Small intestine (tissue), 7 donors: Measurements from ENCODE around the gene FGF16. TPM values are rescaled to one million over a fixed set of nuclear protein-coding genes. Genes with fewer than 3 reads are reported as not detected.
"Not testable (repeated sequence)": the region's sequence is repeated elsewhere in the genome, so short reads cannot be mapped to it uniquely, and the experiment has no call there.

ENCODE experiments used
- DNase-seq, 2 donors: peaks; one replicate each; pipeline versions ENCODE4 v3.0.0 to v3.0.0-alpha.2; 2013
- FAIRE-seq: peaks from 2 replicates; lab custom pipeline; 2012; peaks lifted over from hg19 to GRCh38; lab: Jason Lieb, UNC
- H3K27ac ChIP-seq, 3 donors: one replicate each; pipeline ENCODE4 v1.5.1; 2013; ENCODE audit warnings: low read length in 2 of 3, mild to moderate bottlenecking in 2 of 3, control low read depth in 1 of 3, inconsistent platforms in 1 of 3, low read depth in 1 of 3, moderate library complexity in 1 of 3
- H3K27me3 ChIP-seq, 3 donors: one replicate each; pipeline ENCODE4 v1.6.1; 2013; ENCODE audit warnings: low read length in 3 of 3, inconsistent platforms in 1 of 3; ENCODE audit not compliant: control insufficient read depth in 3 of 3, insufficient read depth in 3 of 3
- H3K36me3 ChIP-seq, 3 donors: one replicate each; pipeline ENCODE4 v1.6.1; 2013; ENCODE audit warnings: low read length in 3 of 3, inconsistent platforms in 1 of 3, low read depth in 1 of 3, mild to moderate bottlenecking in 1 of 3, moderate library complexity in 1 of 3; ENCODE audit not compliant: control insufficient read depth in 3 of 3, insufficient read depth in 2 of 3
- H3K4me1 ChIP-seq, 3 donors: one replicate each; pipeline ENCODE4 v1.6.1; 2013; ENCODE audit warnings: low read length in 2 of 3, inconsistent platforms in 1 of 3, low read depth in 1 of 3, mild to moderate bottlenecking in 1 of 3, moderate library complexity in 1 of 3; ENCODE audit not compliant: control insufficient read depth in 3 of 3, insufficient read depth in 2 of 3
- H3K4me3 ChIP-seq, 3 donors: one replicate each; pipeline ENCODE4 v1.5.1; 2013; ENCODE audit warnings: low read length in 3 of 3, control low read depth in 1 of 3, inconsistent platforms in 1 of 3, low read depth in 1 of 3, mild to moderate bottlenecking in 1 of 3, moderate library complexity in 1 of 3
- H3K9me3 ChIP-seq, 2 donors: one replicate each; pipeline ENCODE4 v1.6.1; 2013; ENCODE audit warnings: low read depth in 1 of 2, low read length in 1 of 2; ENCODE audit not compliant: control insufficient read depth in 2 of 2, insufficient read depth in 1 of 2
- WGBS, 3 donors: extraction: QIAGEN DNeasy Blood & Tissue Kit; methylation state at CpG; one replicate each; pipeline ENCODE4 v1.1.7; 2013; 5-methylcytosine and 5-hydroxymethylcytosine counted together
- polyA plus RNA-seq, 4 donors: library from polyadenylated mRNA; stranded (reverse) in 3 of 4; unstranded in 1 of 4; fragments of 200-250 nt in 3 of 4; fragments of 120-200 nt in 1 of 4; gene quantifications; one replicate each; pipeline versions ENCODE4 v1.2.1 to v1.2.3, GENCODE V29; 2013
- donor health status: healthy with polysubstance abuse.
- donor health status: control.
- donor health status: control.
- donor health status: Bipolar disorder and iron deficiency.
- donor health status: healthy.

FGF16 gene
- polyA plus RNA-seq, 4 donors, result 0.06 TPM; not detected in 3

GRCh38 chrX:77450996-77451395, 3.8 kb downstream of the FGF16 start:
- DNase-seq (no peak), FAIRE-seq (no peak)
- Histone ChIP-seq H3K27me3 (peaks cover 0 to 12% (median 2%) of the 10 kb centered on the region in 3 donors), H3K9me3 (no peaks in the 10 kb centered on the region), H3K36me3 (no peaks in the 10 kb centered on the region), H3K27ac (no peak overlapping the region), H3K4me1 (no peaks in the 10 kb centered on the region), H3K4me3 (no peak overlapping the region)
- 33 to 89% (median 70%) methylated on average over 1 of the region's 1 CpG for WGBS, 3 donors

GRCh38 chrX:77453190-77453589, 6.0 kb downstream of the FGF16 start:
- no peak overlapping the region for H3K27ac ChIP-seq
- 75 to 90% (median 79%) methylated on average over 2 of the region's 2 CpGs for WGBS, 3 donors
- H3K9me3 ChIP-seq, result no peaks in the 10 kb centered on the region
- FAIRE-seq, result no peak
- H3K27me3 ChIP-seq, result no peaks in the 10 kb centered on the region
- no peak for DNase-seq
- no peak overlapping the region for H3K4me3 ChIP-seq
- H3K36me3 ChIP-seq, result no peaks in the 10 kb centered on the region
- H3K4me1 ChIP-seq, result no peaks in the 10 kb centered on the region

GRCh38 chrX:77455437-77455836, 8.2 kb downstream of the FGF16 start:
- H3K27ac ChIP-seq, result no peak overlapping the region
- no peaks in the 10 kb centered on the region for H3K4me1 ChIP-seq
- no peak for FAIRE-seq
- H3K9me3 ChIP-seq, result no peaks in the 10 kb centered on the region
- 77 to 86% (median 85%) methylated on average over 2 of the region's 2 CpGs for WGBS, 3 donors
- no peak for DNase-seq
- no peaks in the 10 kb centered on the region for H3K27me3 ChIP-seq
- H3K36me3 ChIP-seq, result no peaks in the 10 kb centered on the region
- no peak overlapping the region for H3K4me3 ChIP-seq

GRCh38 chrX:77484045-77484444, 36.9 kb downstream of the FGF16 start:
- FAIRE-seq, result no peak
- 78 to 87% (median 86%) methylated on average over 5 of the region's 5 CpGs for WGBS, 3 donors

GRCh38 chrX:77493677-77494553, 46.7 kb downstream of the FGF16 start:
- no peaks in the 10 kb centered on the region for H3K9me3 ChIP-seq
- no peaks in the 10 kb centered on the region for H3K36me3 ChIP-seq
- H3K27ac ChIP-seq, result no peak overlapping the region
- no peak for FAIRE-seq
- H3K4me1 ChIP-seq, result no peaks in the 10 kb centered on the region
- 71 to 76% (median 74%) methylated on average over 17 to 20 of the region's 20 CpGs for WGBS, 3 donors
- H3K4me3 ChIP-seq, result no peak overlapping the region
- DNase-seq, result no peak
- H3K27me3 ChIP-seq, result no peaks in the 10 kb centered on the region

More at GRCh38 chrX:77484045-77484444, 36.9 kb downstream of the FGF16 start:
- H3K4me1 ChIP-seq, result no peaks in the 10 kb centered on the region
- H3K36me3 ChIP-seq, result no peaks in the 10 kb centered on the region
- H3K4me3 ChIP-seq, result no peak overlapping the region
- no peak for DNase-seq
- H3K9me3 ChIP-seq, result peaks cover 0 to 2% of the 10 kb centered on the region in 2 donors
- H3K27me3 ChIP-seq, result no peaks in the 10 kb centered on the region
- no peak overlapping the region for H3K27ac ChIP-seq

GRCh38 chrX:77500164-77500563, 53.0 kb downstream of the FGF16 start:
- H3K36me3 ChIP-seq, FAIRE-seq, H3K4me3 ChIP-seq, H3K27me3 ChIP-seq, H3K4me1 ChIP-seq, H3K27ac ChIP-seq, DNase-seq, H3K9me3 ChIP-seq: not testable (repeated sequence)
- 70 to 79% (median 71%) methylated on average over 1 of the region's 1 CpG for WGBS, 3 donors

GRCh38 chrX:77502951-77503525, 55.8 kb downstream of the FGF16 start:
- H3K4me1 ChIP-seq, result no peaks in the 10 kb centered on the region
- WGBS, 3 donors, result 9 to 23% (median 17%) methylated on average over 2 of the region's 2 CpGs

GRCh38 chrX:77505227-77505626, 58.0 kb downstream of the FGF16 start:
- Histone ChIP-seq H3K9me3 (no peaks in the 10 kb centered on the region), H3K4me3 (no peak overlapping the region), H3K4me1 (no peaks in the 10 kb centered on the region), H3K36me3 (peaks cover 0 to 8% (median 3%) of the 10 kb centered on the region in 3 donors), H3K27me3 (no peaks in the 10 kb centered on the region), H3K27ac (no peak overlapping the region)
- 58 to 91% (median 72%) methylated on average over 2 of the region's 2 CpGs for WGBS, 3 donors
- DNase-seq (peak in 1 of 2 donors; percentile 2), FAIRE-seq (no peak)

More at GRCh38 chrX:77502951-77503525, 55.8 kb downstream of the FGF16 start:
- Histone ChIP-seq H3K36me3 (no peaks in the 10 kb centered on the region), H3K27ac (no peak overlapping the region), H3K27me3 (no peaks in the 10 kb centered on the region), H3K4me3 (no peak overlapping the region), H3K9me3 (no peaks in the 10 kb centered on the region)
- FAIRE-seq (no peak), DNase-seq (no peak)
